Esophagus muscularis mucosa (tissue), 4 donors: ENCODE measurements around the gene XAB2. TPM values are rescaled to one million over a fixed set of nuclear protein-coding genes. Genes with fewer than 3 reads are reported as not detected.
"Not testable (repeated sequence)": the region's sequence is repeated elsewhere in the genome, so short reads cannot be mapped to it uniquely, and the experiment has no call there.

Experiments used
- DNase-seq: peaks from one replicate; pipeline ENCODE4 v3.0.0-alpha.2; 2017; ENCODE audit errors: extremely low spot score
- H3K27ac ChIP-seq, 4 donors: fragments of 200-600 bp; sonication (generic); replicated peaks in 1 of 4; 1 replicate in 3 of 4; 2 replicates in 1 of 4; pipeline ENCODE4 v1.5.1; 2016 to 2019; ENCODE audit warnings: mild to moderate bottlenecking in 1 of 4
- H3K27me3 ChIP-seq, 4 donors: fragments of 200-600 bp; sonication (generic); one replicate each; pipeline versions ENCODE4 v1.5.1 to v1.6.0; 2016 to 2019
- H3K36me3 ChIP-seq, 4 donors: fragments of 200-600 bp; sonication (generic); one replicate each; pipeline ENCODE4 v1.5.1; 2016 to 2019
- H3K4me1 ChIP-seq, 4 donors: fragments of 200-600 bp; sonication (generic); one replicate each; pipeline ENCODE4 v1.5.1; 2016 to 2019
- H3K4me3 ChIP-seq, 4 donors: fragments of 200-600 bp; sonication (generic); 1 replicate in 2 of 4; 2 replicates in 2 of 4; pipeline ENCODE4 v1.5.1; 2016 to 2019; ENCODE audit warnings: mild to moderate bottlenecking in 4 of 4, moderate library complexity in 1 of 4
- H3K9me3 ChIP-seq, 4 donors: fragments of 200-600 bp; sonication (generic); 1 replicate in 3 of 4; 2 replicates in 1 of 4; pipeline ENCODE4 v1.5.1; 2016 to 2019
- EP300 ChIP-seq: sonication (generic); formaldehyde crosslinking; IDR thresholded peaks from one replicate; pipeline ENCODE4 v1.6.1; 2017; ENCODE audit warnings: antibody characterized with exemption
- POLR2A ChIP-seq: fragments of 450-650 bp; IDR thresholded peaks from one replicate; pipeline ENCODE4 v1.6.1; 2017; ENCODE audit warnings: antibody characterized with exemption, moderate library complexity, mild to moderate bottlenecking, low read depth
- POLR2AphosphoS5 ChIP-seq, 2 donors: sonication (generic); formaldehyde crosslinking; IDR thresholded peaks; one replicate each; pipeline ENCODE4 v1.6.1; 2017; ENCODE audit warnings: antibody characterized with exemption in 2 of 2
- WGBS: methylation state at CpG from one replicate; pipeline ENCODE4 v1.1.5; 2018; 5-methylcytosine and 5-hydroxymethylcytosine counted together
- intact Hi-C: fragments of 100-400 bp; cut with DNase I; formaldehyde crosslinking; loops from one replicate; pipeline ENCODE4 v1.15.1; 2023
- total RNA-seq, 4 donors: library from RNA; depleted of rRNA; stranded (reverse); fragments of >200 nt; gene quantifications; one replicate each; pipeline versions ENCODE4 v1.1.0 to v1.2.1, GENCODE V29; 2016
- TF ChIP-seq, protein P1 (sequence below), 3 experiments: fragments of 200-600 bp in 2 of 3; fragments of 450-650 bp in 1 of 3; sonication (generic) in 2 of 3; IDR thresholded peaks; one replicate each; pipeline ENCODE4 v1.5.1; 2017 to 2019; ENCODE audit warnings: antibody characterized with exemption in 3 of 3, mild to moderate bottlenecking in 2 of 3, moderate library complexity in 1 of 3

XAB2 gene
- total RNA-seq, 4 donors from 2014 or later: 32.0 to 56.2 (median 44.5) TPM

DNA sequence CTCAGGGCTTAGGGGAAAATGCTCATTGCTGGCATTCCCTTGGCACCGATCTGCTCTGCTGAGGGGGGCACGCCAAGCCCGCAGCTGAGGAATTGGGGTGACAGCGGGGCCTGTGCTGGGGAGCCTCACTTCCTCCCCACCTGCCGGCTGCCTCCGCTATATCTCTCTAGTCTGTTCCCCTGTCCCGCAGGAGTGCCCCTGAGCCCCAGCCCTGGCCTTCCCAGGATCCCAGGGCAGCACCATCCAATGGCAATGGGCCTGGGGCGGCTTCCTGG lies 17.0 kb upstream of the XAB2 start:
- Histone ChIP-seq H3K4me3 (no peak overlapping the region), H3K9me3 (no peaks in the 10 kb centered on the region), H3K27me3 (peaks cover 0 to 91% (median 2%) of the 10 kb centered on the region in 4 donors), H3K4me1 (no peaks in the 10 kb centered on the region), H3K27ac (no peak overlapping the region), H3K36me3 (no peaks in the 10 kb centered on the region)
- intact Hi-C loops: no loop called here
- 89% methylated on average over 6 of the region's 8 CpGs for WGBS
- TF ChIP-seq, protein P1, sequence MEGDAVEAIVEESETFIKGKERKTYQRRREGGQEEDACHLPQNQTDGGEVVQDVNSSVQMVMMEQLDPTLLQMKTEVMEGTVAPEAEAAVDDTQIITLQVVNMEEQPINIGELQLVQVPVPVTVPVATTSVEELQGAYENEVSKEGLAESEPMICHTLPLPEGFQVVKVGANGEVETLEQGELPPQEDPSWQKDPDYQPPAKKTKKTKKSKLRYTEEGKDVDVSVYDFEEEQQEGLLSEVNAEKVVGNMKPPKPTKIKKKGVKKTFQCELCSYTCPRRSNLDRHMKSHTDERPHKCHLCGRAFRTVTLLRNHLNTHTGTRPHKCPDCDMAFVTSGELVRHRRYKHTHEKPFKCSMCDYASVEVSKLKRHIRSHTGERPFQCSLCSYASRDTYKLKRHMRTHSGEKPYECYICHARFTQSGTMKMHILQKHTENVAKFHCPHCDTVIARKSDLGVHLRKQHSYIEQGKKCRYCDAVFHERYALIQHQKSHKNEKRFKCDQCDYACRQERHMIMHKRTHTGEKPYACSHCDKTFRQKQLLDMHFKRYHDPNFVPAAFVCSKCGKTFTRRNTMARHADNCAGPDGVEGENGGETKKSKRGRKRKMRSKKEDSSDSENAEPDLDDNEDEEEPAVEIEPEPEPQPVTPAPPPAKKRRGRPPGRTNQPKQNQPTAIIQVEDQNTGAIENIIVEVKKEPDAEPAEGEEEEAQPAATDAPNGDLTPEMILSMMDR (IDR thresholded peaks at IDR 0.05): no peak
- no peak for TF ChIP-seq EP300
- DNase-seq: no peak

DNA sequence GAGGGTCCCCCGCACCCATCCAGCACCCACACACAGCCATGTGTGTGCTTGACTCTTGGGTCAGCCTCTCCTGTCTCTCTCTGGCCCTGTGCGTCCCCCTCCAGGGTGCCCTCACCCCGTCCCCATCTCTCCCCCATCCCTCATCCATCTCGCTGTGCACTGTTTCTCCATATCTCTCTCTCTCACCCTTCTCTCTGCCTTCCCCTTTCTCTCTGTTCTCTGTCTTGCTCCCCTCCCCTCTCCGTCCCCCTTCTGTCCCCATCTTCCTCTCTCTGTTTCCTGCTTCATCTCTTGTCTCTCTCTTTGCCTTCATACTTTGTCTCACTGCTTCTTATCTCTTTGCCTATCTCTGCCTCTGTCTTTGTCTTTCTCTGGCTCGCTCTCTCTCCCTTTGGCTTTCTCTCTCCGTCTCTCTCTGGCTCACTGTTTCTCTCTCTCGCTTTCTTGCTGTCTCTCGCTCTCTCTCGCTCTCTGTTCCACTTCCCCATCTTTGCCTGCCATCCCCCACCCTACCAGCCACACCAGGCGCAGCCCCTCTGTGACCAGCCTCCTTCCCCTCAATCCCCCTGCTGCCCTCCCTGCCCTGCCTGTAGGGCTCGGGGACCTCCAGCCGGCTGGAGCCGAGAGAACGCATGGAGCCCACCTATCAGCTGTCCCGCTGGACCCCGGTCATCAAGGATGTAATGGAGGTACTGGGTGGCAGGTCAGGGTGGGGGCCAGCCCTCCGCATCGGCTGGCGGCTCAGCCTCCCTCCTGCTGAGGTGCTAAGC lies 16.5 kb upstream of the XAB2 start:
- intact Hi-C loops: no loop called here
- Histone ChIP-seq H3K4me1 (no peaks in the 10 kb centered on the region), H3K36me3 (no peaks in the 10 kb centered on the region), H3K27ac (no peak overlapping the region), H3K9me3 (no peaks in the 10 kb centered on the region), H3K27me3 (peaks cover 0 to 91% (median 2%) of the 10 kb centered on the region in 4 donors), H3K4me3 (no peak overlapping the region)
- 55% methylated on average over 17 of the region's 20 CpGs for WGBS
- DNase-seq: no peak
- no peak for TF ChIP-seq POLR2A
- TF ChIP-seq EP300: no peak
- TF ChIP-seq, protein P1 (IDR thresholded peaks at IDR 0.05): no peak
- TF ChIP-seq POLR2AphosphoS5 (IDR thresholded peaks at IDR 0.05): no peak

DNA sequence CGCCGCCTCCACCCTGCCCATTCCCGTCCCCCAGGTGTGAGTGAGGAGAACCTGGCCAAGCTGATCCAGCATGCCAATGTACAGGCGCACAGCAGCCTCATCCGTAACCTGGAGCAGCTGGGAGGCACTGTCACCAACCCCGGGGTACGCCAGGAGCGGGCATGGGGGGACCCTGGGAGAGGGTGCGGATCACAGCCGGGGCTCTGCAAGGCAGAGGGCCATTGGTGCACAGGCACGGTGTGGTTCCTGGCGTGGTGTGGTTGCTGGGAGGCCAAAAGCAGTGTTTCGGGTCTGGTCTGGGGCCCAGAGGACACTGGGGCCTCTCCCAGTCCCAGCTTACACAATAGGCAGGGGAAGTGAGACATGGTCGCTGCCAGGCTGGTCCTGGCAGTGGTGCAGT lies 15.8 kb upstream of the XAB2 start:
- TF ChIP-seq POLR2A (no peak), POLR2AphosphoS5 (IDR thresholded peaks at IDR 0.05) (no peak), EP300 (no peak)
- TF ChIP-seq, protein P1 (IDR thresholded peaks at IDR 0.05): no peak
- Histone ChIP-seq H3K27ac (no peak overlapping the region), H3K4me1 (no peaks in the 10 kb centered on the region), H3K27me3 (peaks cover 0 to 91% (median 2%) of the 10 kb centered on the region in 4 donors), H3K4me3 (no peak overlapping the region), H3K9me3 (no peaks in the 10 kb centered on the region), H3K36me3 (no peaks in the 10 kb centered on the region)
- intact Hi-C loops: no loop called here
- no peak for DNase-seq
- 87% methylated on average over 13 of the region's 14 CpGs for WGBS

DNA sequence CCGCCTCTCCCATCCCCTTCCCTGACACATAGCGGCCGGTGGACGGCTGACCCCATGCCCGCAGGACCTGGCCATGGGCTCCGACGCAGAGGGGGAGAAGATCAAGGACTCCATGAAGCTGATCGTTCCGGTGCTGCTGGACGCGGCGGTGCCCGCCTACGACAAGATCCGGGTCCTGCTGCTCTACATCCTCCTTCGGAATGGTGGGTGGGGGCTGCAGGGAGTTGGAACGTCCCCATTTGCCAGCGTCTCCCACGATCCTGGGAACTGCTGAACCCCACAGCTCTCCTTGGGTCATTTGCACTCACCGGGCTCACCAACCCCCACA lies 15.2 kb upstream of the XAB2 start:
- Histone ChIP-seq H3K27ac (no peak overlapping the region), H3K27me3 (peaks cover 0 to 88% (median 2%) of the 10 kb centered on the region in 4 donors), H3K4me3 (no peak overlapping the region), H3K36me3 (no peaks in the 10 kb centered on the region), H3K4me1 (no peaks in the 10 kb centered on the region), H3K9me3 (no peaks in the 10 kb centered on the region)
- intact Hi-C loops: no loop called here
- DNase-seq: no peak
- no peak for TF ChIP-seq POLR2AphosphoS5 (IDR thresholded peaks at IDR 0.05)
- TF ChIP-seq EP300: no peak
- TF ChIP-seq, protein P1 (IDR thresholded peaks at IDR 0.05): no peak
- no peak for TF ChIP-seq POLR2A
- WGBS: 92% methylated on average over 18 of the region's 20 CpGs

DNA sequence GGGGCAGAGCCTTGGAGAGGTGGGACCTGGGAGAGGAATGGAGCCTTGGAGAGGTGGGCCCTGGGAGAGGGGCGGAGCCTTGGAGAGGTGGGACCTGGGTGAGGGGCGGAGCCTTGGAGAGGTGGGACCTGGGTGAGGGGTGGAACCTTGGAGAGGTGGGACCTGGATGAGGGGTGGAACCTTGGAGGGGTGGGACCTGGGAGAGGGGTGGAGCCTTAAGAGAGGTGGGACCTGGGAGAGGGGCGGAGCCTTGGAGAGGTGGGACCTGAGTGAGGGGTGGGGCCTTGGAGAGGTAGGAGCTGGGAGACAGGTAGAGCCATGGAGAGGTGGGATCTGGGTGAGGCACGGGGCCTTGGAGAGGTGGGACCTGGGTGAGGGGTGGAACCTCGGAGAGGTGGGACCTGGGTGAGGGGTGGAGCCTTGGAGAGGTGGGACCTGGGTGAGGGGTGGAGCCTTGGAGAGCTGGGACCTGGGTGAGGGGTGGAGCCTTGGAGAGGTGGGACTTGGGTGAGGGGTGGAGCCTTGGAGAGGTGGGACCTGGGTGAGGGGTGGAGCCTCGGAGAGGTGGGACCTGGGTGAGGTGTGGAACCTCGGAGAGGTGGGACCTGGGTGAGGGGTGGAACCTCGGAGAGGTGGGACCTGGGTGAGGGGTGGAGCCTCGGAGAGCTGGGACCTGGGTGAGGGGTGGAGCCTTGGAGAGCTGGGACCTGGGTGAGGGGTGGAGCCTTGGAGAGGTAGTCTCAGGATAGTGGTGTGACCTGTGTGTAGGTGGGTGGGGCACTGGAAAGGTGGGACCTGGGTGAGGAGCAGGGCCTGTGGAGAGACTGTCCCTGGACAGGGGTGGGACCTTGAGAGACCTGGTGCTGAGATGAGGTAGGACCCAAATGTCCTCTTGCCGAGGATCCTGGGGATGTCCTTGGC lies 14.5 kb upstream of the XAB2 start:
- H3K4me3 ChIP-seq, H3K9me3 ChIP-seq, intact Hi-C loops, H3K36me3 ChIP-seq, DNase-seq, H3K4me1 ChIP-seq, H3K27ac ChIP-seq: not testable (repeated sequence)
- peaks cover 0 to 88% (median 4%) of the 10 kb centered on the region in 4 donors for H3K27me3 ChIP-seq
- 80% methylated on average over 9 of the region's 10 CpGs for WGBS
